Endothelial cell of umbilical vein (primary cell): ENCODE measurements around the gene AKNAD1. TPM values are rescaled to one million over a fixed set of nuclear protein-coding genes. Genes with fewer than 3 reads are reported as not detected.

Experiments used
- BruUV-seq: library from RNA; stranded (reverse); fragments of 400-500 nt; replicated peaks from 2 replicates; lab custom pipeline; 2021; lab: Mats Ljungman, UMichigan
- CTCF ChIA-PET: fragments of 300-600, 350-600 bp; sonication (Branson Sonifier 250); formaldehyde crosslinking; loops from one replicate; lab custom pipeline; 2021; ENCODE audit warnings: antibody characterized with exemption, inconsistent platforms; lab: Charles Lee
- POLR2A ChIA-PET: fragments of 300-600, 350-600 bp; sonication (Branson Sonifier 250); formaldehyde crosslinking; loops from one replicate; lab custom pipeline; 2021; ENCODE audit warnings: antibody characterized with exemption, inconsistent platforms; lab: Charles Lee
- DNase-seq: peaks from one replicate; pipeline ENCODE4 v3.0.0-alpha.2; 2011; ENCODE audit warnings: low read depth, low spot score
- FAIRE-seq: peaks from 2 replicates; lab custom pipeline; 2011; peaks lifted over from hg19 to GRCh38; lab: Jason Lieb, UNC
- H2AFZ ChIP-seq: 2 replicates; pipeline ENCODE4 v1.6.0; 2012; ENCODE audit warnings: low read depth, low read length, control low read depth, inconsistent platforms
- H3K27ac ChIP-seq: 2 replicates; pipeline ENCODE4 v1.5.1; 2011; ENCODE audit warnings: low read depth, mild to moderate bottlenecking, control low read depth, low read length, moderate library complexity; ENCODE audit not compliant: insufficient read depth
- H3K27me3 ChIP-seq, 2 experiments: 2 replicates each; pipeline versions ENCODE4 v1.6.0 to v1.6.1; 2011; ENCODE audit warnings: low read length in 2 of 2, mixed read lengths in 1 of 2; ENCODE audit not compliant: control insufficient read depth in 2 of 2, insufficient read depth in 2 of 2
- H3K36me3 ChIP-seq, 2 experiments: 2 replicates in 1 of 2; 3 replicates in 1 of 2; pipeline ENCODE4 v1.5.1; 2011; ENCODE audit warnings: low read length in 2 of 2, mild to moderate bottlenecking in 1 of 2, moderate library complexity in 1 of 2; ENCODE audit not compliant: control insufficient read depth in 2 of 2, insufficient read depth in 2 of 2; ENCODE audit errors: extremely low read depth in 1 of 2
- H3K4me1 ChIP-seq: 3 replicates; pipeline ENCODE4 v1.5.1; 2011; ENCODE audit warnings: mild to moderate bottlenecking, low read length; ENCODE audit not compliant: control insufficient read depth, insufficient read depth; ENCODE audit errors: extremely low read depth
- H3K4me2 ChIP-seq: 2 replicates; pipeline ENCODE4 v1.6.1; 2011; ENCODE audit warnings: low read length, control low read depth, mixed read lengths; ENCODE audit not compliant: insufficient read depth
- H3K4me3 ChIP-seq, 3 experiments: fragments of 200-600 bp in 1 of 3; sonication (generic), shearing (Covaris generic) in 1 of 3; replicated peaks in 1 of 3; 2 replicates each; pipeline ENCODE4 v1.5.1; 2011 to 2016; ENCODE audit warnings: control low read depth in 3 of 3, low read length in 3 of 3, mild to moderate bottlenecking in 2 of 3, inconsistent platforms in 1 of 3, low read depth in 1 of 3, moderate library complexity in 1 of 3; ENCODE audit not compliant: insufficient read depth in 1 of 3
- H3K79me2 ChIP-seq: 2 replicates; pipeline ENCODE4 v1.6.0; 2012; ENCODE audit warnings: low read length, inconsistent platforms; ENCODE audit not compliant: control insufficient read depth, insufficient read depth
- H3K9ac ChIP-seq: replicated peaks from 2 replicates; pipeline ENCODE3; 2011; ENCODE audit warnings: low read length, control low read depth; ENCODE audit not compliant: insufficient read depth; ENCODE audit errors: extremely low read depth
- H3K9me1 ChIP-seq: replicated peaks from 3 replicates; pipeline ENCODE4 v1.6.0; 2011; ENCODE audit warnings: mild to moderate bottlenecking, low read length; ENCODE audit not compliant: control insufficient read depth, insufficient read depth; ENCODE audit errors: extremely low read depth
- H3K9me3 ChIP-seq: replicated peaks from 2 replicates; pipeline ENCODE4 v1.5.1; 2012; ENCODE audit warnings: low read length, inconsistent platforms; ENCODE audit not compliant: control insufficient read depth, insufficient read depth
- H4K20me1 ChIP-seq: replicated peaks from 2 replicates; pipeline ENCODE3; 2011; ENCODE audit warnings: mild to moderate bottlenecking, low read length; ENCODE audit not compliant: control insufficient read depth, insufficient read depth; ENCODE audit errors: extremely low read depth
- EZH2 ChIP-seq: IDR thresholded peaks from 2 replicates; pipeline ENCODE4 v1.6.1; 2012; ENCODE audit warnings: borderline replicate concordance, low read depth, mild to moderate bottlenecking, moderate library complexity, low read length, inconsistent platforms; ENCODE audit not compliant: severe bottlenecking
- FOS ChIP-seq: IDR thresholded peaks from 2 replicates; pipeline ENCODE4 v1.6.1; 2011; ENCODE audit warnings: mild to moderate bottlenecking, low read length, moderate library complexity, borderline replicate concordance; ENCODE audit not compliant: insufficient read depth
- GATA2 ChIP-seq: IDR thresholded peaks from 2 replicates; pipeline ENCODE4 v1.7.0; 2011; ENCODE audit warnings: low read depth, mild to moderate bottlenecking, moderate library complexity, mixed read lengths, low read length; ENCODE audit not compliant: insufficient read length, insufficient read depth
- JUN ChIP-seq: IDR thresholded peaks from 2 replicates; pipeline ENCODE4 v1.6.1; 2011; ENCODE audit warnings: borderline replicate concordance, low read depth; ENCODE audit not compliant: insufficient read length, insufficient read depth
- MYC ChIP-seq: IDR thresholded peaks from one replicate; pipeline ENCODE4 v1.6.1; 2011; ENCODE audit warnings: mild to moderate bottlenecking, low read depth, low read length
- POLR2A ChIP-seq: IDR thresholded peaks from 2 replicates; pipeline ENCODE4 v1.6.1; 2012; ENCODE audit warnings: low read depth, mild to moderate bottlenecking, control low read depth, low read length
- POLR2AphosphoS5 ChIP-seq: IDR thresholded peaks from 2 replicates; pipeline ENCODE4 v1.6.1; 2012; ENCODE audit warnings: low read depth, mild to moderate bottlenecking, control low read depth, low read length, moderate library complexity; ENCODE audit not compliant: insufficient read depth
- dilution Hi-C: fragments of 300-500 bp; cut with MboI; formaldehyde crosslinking; loops from one replicate; pipeline ENCODE4 v1.15.0; 2019; ENCODE audit warnings: low sequenced_read_pairs; ENCODE audit not compliant: extremely low pct_ligation_motif_present
- intact Hi-C: fragments of 100-400 bp; cut with micrococcal nuclease; formaldehyde crosslinking; loops from one replicate; pipeline ENCODE4 v1.10.0; 2022
- polyA plus RNA-seq, 4 experiments: library from polyadenylated mRNA; depleted of rRNA in 3 of 4; stranded (reverse) in 3 of 4; unstranded in 1 of 4; fragments of >200 nt; gene quantifications; 2 replicates each; pipeline versions ENCODE4 v1.2.1 to v1.2.3, GENCODE V29; 2011 to 2012; ENCODE audit warnings: missing spikeins in 1 of 4
- total RNA-seq: library from RNA; stranded (reverse); gene quantifications from 2 replicates; pipeline ENCODE4 v1.2.3, GENCODE V29; 2021
- TF ChIP-seq, protein P1 (sequence below), 2 donors: IDR thresholded peaks; 1 replicate in 1 of 2; 2 replicates in 1 of 2; pipeline ENCODE4 v1.5.1; 2011; ENCODE audit warnings: low read length in 2 of 2, mild to moderate bottlenecking in 2 of 2, moderate library complexity in 2 of 2, control low read depth in 1 of 2, inconsistent platforms in 1 of 2, low read depth in 1 of 2; ENCODE audit not compliant: insufficient read depth in 1 of 2; ENCODE audit errors: extremely low read depth in 1 of 2
- TF ChIP-seq, protein P2 (sequence below): IDR thresholded peaks from 2 replicates; pipeline ENCODE4 v1.6.1; 2011; ENCODE audit not compliant: insufficient read depth, insufficient read length

Gene AKNAD1
- total and polyA plus RNA-seq, 2 donors (not counting 3 experiments of a cell fraction or from before 2014, with no cell fraction given), result not detected

DNA sequence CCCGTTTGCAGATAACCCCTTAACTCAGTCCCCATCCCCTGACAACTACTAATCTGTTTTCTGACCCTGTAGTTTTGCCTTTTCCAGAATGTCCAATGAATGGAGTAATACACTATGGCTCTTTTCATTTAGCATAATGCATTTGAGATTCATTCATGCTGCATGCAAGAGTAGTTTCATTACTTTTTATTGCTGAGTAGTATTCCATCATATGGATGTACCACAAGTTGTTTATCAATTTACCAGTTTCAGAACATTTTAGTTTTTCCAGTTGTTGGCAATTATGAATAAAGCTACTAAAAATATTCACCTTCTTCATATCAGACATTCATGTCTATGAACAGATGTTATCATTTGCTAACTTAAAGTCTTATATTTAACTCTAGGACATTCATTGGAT is 65.1 kb downstream of the AKNAD1 start:
- Histone ChIP-seq H3K9me3 (no peaks in the 10 kb centered on the region), H3K9ac (no peak overlapping the region), H3K4me3 (no peak overlapping the region), H3K36me3 (peaks cover 5 to 9% of the 10 kb centered on the region in 2 experiments), H3K27me3 (no peaks in the 10 kb centered on the region), H3K9me1 (no peaks in the 10 kb centered on the region), H3K27ac (no peak overlapping the region), H2AFZ (no peak overlapping the region), H3K4me2 (no peak overlapping the region), H3K4me1 (no peaks in the 10 kb centered on the region), H3K79me2 (no peaks in the 10 kb centered on the region), H4K20me1 (no peaks in the 10 kb centered on the region)
- intact Hi-C loops (no loop called here), dilution Hi-C loops (no loop called here)
- TF ChIP-seq FOS (no peak), MYC (no peak), JUN (no peak), POLR2AphosphoS5 (no peak), GATA2 (no peak), POLR2A (no peak), EZH2 (no peak)
- TF ChIP-seq, protein P1, sequence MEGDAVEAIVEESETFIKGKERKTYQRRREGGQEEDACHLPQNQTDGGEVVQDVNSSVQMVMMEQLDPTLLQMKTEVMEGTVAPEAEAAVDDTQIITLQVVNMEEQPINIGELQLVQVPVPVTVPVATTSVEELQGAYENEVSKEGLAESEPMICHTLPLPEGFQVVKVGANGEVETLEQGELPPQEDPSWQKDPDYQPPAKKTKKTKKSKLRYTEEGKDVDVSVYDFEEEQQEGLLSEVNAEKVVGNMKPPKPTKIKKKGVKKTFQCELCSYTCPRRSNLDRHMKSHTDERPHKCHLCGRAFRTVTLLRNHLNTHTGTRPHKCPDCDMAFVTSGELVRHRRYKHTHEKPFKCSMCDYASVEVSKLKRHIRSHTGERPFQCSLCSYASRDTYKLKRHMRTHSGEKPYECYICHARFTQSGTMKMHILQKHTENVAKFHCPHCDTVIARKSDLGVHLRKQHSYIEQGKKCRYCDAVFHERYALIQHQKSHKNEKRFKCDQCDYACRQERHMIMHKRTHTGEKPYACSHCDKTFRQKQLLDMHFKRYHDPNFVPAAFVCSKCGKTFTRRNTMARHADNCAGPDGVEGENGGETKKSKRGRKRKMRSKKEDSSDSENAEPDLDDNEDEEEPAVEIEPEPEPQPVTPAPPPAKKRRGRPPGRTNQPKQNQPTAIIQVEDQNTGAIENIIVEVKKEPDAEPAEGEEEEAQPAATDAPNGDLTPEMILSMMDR (IDR thresholded peaks at IDR 0.05; ENCODE audit: extremely low read depth in 1 of 2, insufficient read depth in 1 of 2, low read depth in 1 of 2, low read length in 2 of 2), result no peak
- TF ChIP-seq, protein P2, sequence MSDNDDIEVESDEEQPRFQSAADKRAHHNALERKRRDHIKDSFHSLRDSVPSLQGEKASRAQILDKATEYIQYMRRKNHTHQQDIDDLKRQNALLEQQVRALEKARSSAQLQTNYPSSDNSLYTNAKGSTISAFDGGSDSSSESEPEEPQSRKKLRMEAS, result no peak
- FAIRE-seq (no peak), DNase-seq (no peak)
- POLR2A ChIA-PET, result no interaction called here
- no TSS peak for BruUV-seq
- CTCF ChIA-PET, result no interaction called here
